Measurements from ENCODE around the gene TSPAN2.

DNA sequence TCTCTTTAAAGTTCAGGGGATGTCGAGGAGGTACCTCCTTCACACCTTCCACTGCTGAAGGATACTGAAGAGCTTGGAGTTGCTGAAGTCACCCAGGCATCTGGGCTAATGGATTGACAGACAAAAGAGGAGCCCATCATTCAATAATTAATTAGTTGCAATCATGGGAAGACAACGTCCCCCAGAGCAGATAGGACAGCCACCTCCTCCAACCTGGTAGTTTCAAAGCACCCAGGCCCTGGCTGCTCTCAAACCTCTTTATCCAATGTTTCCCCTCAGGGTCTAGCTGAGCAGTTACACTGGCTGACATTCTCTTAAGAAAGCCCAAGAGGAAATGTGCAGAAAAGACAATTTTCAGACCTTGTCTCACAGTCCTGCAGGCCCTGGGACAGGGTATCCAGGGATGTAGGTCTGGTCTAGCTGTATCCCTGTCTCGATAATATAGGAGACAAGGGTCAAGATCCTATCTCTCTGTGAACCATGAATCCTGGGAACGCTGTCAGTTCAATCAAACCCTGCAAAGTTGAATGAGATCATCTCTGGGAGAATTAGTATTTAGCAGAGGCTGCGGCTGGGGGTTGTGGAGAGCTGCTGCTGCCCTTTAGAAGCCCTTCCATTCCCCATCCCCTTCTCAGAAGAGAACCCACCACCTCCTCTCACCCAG is 1.1 kb downstream of the TSPAN2 start:
- TF ChIP-seq, protein P1, sequence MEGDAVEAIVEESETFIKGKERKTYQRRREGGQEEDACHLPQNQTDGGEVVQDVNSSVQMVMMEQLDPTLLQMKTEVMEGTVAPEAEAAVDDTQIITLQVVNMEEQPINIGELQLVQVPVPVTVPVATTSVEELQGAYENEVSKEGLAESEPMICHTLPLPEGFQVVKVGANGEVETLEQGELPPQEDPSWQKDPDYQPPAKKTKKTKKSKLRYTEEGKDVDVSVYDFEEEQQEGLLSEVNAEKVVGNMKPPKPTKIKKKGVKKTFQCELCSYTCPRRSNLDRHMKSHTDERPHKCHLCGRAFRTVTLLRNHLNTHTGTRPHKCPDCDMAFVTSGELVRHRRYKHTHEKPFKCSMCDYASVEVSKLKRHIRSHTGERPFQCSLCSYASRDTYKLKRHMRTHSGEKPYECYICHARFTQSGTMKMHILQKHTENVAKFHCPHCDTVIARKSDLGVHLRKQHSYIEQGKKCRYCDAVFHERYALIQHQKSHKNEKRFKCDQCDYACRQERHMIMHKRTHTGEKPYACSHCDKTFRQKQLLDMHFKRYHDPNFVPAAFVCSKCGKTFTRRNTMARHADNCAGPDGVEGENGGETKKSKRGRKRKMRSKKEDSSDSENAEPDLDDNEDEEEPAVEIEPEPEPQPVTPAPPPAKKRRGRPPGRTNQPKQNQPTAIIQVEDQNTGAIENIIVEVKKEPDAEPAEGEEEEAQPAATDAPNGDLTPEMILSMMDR (conservative IDR thresholded peaks at IDR 0.05; ENCODE audit: low read length): no peak
- no peak for TF ChIP-seq EZH2phosphoT487 (IDR thresholded peaks at IDR 0.05; ENCODE audit: borderline replicate concordance)
